ENCODE results near the gene USP15.
"Not testable (repeated sequence)": the region's sequence is repeated elsewhere in the genome, so short reads cannot be mapped to it uniquely, and the experiment has no call there.

The USP15 gene

DNA sequence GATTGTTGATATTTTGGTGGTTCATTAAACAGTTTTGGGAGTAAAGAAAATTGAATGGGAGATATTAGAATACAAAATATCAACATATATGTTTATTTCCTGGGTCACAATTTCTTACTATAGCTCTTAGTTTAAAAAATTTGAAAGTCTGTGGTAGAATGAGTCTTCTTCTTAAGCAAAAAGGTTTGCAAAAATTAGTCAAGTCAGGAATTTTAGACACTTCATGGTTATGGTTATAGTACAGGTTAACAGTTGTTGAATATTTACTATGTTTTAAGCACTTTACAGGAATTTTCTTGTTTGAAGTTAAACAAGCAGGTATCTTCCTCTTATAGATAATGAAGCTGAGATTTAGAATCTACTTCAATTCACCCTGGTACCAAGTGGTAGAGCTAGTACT is 56.8 kb downstream of the USP15 start:
- in situ Hi-C loops (cut with MboI; ENCODE audit: low sequenced_read_pairs): no loop called here

DNA sequence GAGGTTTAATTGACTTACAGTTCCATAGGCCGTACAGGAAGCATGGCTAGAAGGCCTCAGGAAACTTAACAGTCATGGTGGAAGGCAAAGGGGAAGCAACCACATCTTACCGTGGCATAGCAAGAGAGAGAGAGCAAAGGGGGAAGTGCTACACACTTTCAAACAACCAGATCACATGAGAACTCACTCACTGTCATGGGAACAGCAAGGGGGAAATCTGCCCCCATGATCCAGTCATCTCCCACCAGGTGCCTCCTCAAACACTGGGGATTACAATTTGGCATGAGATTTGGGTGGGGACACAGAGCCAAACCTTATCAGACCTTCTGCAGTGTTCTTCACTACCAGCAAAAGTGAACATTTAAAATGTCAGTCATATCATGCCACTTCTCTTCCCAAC is 58.9 kb downstream of the USP15 start:
- in situ Hi-C loops (cut with MboI; ENCODE audit: low sequenced_read_pairs): no loop called here

DNA sequence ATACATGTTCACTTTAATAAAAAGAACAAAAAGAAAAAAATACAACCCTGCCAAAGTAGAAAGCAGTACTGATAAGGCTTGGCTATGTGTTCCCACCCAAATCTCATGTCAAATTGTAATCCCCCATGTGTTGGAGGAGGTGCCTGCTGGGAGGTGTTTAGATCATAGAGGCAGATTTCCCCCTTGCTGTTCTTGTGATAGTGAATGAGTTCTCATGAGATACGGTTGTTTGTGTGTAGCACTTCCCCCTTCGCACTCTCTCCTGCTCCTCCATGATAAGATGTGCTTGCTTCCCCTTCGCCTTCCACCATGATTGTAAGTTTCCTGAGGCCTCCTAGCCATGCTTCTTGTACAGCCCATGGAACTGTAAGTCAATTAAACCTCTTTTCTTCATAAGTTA is 59.9 kb downstream of the USP15 start:
- in situ Hi-C loops (cut with MboI; ENCODE audit: low sequenced_read_pairs): no loop called here

DNA sequence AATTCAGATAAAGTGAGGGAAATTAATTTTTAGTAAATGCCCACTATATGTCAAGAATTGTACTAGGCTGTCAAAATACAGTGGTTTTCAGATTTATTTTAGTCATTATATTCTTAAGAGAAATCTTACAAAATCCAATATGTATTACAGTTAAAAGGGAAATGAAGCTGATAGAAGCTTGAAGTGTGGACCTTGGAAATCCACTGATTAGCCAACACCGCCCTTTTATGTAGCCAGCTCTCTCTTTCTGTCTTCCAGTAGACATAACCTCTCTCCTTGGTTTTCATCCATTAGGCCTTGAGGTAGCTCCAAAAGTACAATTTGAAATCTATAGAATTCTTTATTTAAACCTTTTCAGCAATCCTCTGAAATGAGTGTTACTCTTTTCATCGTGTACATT is 63.2 kb downstream of the USP15 start:
- in situ Hi-C loops (cut with MboI; ENCODE audit: low sequenced_read_pairs): no loop called here

DNA sequence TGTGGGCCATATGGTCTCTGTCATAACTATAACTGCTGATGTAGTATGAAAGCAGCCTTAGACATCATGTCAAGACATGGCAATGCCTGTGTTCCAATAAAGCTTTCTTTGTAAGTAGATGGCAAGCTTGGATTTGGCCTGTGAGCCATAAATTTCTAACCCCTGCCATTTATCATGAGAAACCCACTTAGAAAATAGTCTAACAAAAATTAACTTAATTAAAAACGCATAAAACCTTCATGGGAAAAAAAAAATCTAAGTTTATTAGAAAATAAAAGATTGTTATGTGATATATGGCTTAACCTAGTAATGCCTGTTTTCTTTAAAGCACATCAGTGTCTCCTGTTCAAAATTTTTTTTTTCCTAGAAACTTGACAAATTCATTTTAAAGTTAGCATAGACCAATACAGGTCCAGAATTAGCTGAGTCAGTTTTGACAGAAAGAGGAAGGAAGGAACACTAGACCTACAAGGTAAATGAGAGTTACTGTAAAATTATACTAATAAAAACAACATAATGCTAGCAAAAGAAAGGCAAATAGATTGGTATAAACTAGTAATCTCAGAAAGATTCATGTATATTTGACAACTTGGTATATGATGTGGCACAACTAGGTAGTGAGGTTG is 68.2 kb downstream of the USP15 start:
- in situ Hi-C loops (cut with MboI; ENCODE audit: low sequenced_read_pairs): no loop called here

DNA sequence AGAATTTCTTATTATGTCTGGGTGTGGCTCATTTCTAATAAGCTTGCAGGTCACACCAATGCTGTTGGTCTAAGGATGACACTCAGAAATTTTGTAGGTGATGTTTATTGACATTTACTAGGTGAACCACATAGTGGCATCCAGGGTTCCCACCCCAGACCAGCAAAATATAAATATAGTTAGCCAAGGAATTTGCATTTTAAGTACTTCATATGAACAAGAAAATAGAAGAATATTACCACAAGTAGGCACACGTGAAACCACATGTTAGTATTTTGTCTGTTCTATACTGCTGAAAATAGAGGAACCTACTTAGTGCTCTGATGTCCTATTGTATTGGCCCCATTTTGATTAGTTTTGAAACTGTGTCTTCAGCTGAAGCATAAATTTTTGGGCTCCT is 71.1 kb downstream of the USP15 start:
- in situ Hi-C loops (cut with MboI; ENCODE audit: low sequenced_read_pairs): no loop called here

DNA sequence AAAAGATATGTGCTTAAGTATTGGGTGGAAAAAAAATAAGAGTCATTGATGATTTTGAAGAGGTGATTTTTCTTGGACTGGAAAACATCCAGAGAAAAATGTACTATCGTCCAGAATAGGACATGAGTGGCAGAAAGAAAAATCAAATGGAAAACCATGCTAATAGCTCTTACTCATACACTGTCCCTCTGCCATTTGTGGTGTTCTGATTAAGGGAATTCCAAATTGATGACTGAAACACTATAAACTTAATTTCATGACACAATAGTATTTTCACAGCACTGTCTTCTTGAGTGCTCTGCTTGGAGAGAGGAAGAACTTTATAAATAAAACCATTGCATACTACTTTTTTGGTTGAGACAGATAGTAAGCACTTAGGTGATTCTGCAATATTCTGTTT is 72.4 kb downstream of the USP15 start:
- in situ Hi-C loops (cut with MboI; ENCODE audit: low sequenced_read_pairs): no loop called here

DNA sequence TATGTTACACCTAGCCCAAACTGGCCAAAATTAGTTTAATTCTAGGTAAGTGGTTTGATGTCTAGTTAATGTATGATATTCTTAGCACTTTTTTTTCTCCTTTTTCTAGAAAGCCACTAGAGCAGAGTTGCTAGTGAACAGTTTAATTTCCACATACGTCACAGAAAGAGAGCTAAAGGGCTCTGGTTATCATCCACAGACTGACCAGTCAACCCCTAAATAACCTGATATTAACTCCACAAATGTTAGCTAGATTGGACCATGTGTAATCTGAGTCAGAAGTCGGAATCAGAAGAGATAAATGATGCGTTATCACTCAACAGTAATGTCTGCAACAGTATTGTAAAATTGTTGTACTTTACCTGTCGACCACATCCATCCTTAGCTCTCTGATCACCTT is 74.9 kb downstream of the USP15 start:
- in situ Hi-C loops (cut with MboI; ENCODE audit: low sequenced_read_pairs): no loop called here

DNA sequence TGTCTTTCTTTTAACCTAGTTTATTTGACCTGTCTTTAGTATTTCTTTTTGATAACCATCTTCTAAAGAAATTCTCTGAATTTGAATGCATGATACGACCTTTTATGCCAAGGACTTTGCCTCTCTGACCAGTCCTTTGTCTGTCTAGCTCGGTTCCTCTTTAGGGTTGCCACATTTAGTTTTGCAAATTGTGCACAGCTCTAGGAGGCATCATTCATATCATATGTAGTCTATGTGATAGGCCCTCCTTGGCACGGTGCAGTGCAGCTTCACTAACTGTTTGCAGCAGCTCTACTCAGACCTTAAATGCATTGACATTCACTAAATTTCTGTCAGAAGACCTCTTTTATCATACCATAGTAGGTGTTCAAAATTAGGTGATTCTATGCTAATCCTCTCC is 75.6 kb downstream of the USP15 start:
- in situ Hi-C loops (cut with MboI; ENCODE audit: low sequenced_read_pairs): no loop called here

DNA sequence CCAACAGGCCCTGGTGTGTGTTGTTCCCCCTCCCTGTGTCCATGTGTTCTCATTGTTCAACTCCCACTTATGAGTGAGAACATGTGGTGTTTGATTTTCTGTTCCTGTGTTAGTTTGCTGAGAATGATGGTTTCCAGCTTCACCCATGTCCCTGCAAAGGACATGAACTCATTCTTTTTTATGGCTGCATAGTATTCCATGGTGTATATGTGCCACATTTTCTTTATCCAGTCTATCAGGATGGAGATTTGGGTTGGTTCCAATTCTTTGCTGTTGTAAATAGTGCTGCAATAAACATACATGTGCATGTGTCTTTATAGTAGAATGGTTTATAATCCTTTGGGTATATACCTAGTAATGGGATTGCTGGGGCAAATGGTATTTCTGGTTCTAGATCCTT is 77.4 kb downstream of the USP15 start:
- in situ Hi-C loops (cut with MboI; ENCODE audit: low sequenced_read_pairs): not testable (repeated sequence)

DNA sequence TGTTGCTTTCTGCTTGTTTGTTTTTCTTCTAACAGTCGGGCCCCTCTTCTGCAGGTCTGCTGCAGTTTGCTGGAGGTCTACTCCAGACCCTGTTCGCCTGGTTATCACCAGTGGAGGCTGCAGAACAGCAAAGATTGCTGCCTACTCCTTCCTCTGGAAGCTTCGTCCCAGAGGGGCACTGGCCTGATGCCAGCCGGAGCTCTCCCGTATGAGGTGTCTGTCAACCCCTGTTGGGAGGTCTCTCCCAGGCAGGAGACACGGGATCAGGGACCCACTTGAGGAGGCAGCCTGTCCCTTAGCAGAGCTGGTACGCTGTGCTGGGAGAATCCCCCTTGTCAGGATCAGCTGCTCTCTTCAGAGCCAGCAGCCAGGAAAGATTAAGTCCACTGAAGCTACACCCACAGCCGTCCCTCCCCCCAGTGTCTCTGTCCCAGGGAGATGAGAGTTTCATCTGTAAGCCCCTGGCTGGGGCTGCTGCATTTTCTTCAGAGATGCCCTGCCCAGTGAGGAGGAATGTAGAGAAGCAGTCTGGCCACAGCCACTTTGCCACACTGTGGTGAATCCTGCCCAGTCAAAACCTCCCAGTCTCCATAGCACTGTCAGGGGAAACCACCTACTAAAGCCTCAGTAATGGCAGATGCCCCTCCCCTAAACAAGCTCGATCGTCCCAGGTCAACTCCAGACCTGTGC is 82.6 kb downstream of the USP15 start:
- in situ Hi-C loops (cut with MboI; ENCODE audit: low sequenced_read_pairs): not testable (repeated sequence)

DNA sequence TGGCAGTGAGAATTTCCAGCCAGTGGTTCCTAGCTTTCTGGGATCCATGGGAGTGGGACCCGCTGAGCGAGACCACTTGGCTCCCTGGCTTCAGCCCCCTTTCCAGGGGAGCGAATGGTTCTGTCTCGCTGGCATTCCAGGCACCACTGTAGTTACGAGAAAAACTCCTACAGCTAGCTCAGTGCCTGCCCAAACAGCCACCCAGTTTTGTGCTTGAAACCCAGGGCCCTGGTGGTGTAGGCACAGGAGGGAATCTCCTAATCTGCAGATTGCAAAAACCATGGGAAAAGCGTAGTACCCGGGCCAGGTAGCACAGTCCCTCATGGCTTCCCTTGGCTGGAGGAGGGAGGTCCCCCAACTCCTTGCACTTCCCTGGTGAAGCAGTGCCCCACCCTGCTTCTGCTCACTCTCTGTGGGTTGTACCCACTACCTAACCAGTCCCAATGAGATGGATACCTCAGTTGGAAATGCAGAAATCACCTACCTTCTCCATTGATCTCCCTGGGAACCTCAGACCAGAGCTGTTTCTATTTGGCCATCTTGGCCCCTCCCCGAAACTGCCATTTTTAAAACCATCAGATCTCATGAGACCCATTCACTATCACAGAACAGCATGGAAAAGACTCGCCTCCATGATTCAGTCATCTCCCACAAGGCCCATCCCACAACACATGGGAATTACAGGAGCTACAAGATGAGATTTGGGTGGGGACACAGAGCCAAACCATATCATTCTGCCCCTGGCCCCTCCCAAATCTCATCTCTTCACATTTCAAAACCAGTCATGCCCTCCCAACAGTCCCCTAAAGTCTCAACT is 83.3 kb downstream of the USP15 start:
- in situ Hi-C loops (cut with MboI; ENCODE audit: low sequenced_read_pairs): not testable (repeated sequence)

DNA sequence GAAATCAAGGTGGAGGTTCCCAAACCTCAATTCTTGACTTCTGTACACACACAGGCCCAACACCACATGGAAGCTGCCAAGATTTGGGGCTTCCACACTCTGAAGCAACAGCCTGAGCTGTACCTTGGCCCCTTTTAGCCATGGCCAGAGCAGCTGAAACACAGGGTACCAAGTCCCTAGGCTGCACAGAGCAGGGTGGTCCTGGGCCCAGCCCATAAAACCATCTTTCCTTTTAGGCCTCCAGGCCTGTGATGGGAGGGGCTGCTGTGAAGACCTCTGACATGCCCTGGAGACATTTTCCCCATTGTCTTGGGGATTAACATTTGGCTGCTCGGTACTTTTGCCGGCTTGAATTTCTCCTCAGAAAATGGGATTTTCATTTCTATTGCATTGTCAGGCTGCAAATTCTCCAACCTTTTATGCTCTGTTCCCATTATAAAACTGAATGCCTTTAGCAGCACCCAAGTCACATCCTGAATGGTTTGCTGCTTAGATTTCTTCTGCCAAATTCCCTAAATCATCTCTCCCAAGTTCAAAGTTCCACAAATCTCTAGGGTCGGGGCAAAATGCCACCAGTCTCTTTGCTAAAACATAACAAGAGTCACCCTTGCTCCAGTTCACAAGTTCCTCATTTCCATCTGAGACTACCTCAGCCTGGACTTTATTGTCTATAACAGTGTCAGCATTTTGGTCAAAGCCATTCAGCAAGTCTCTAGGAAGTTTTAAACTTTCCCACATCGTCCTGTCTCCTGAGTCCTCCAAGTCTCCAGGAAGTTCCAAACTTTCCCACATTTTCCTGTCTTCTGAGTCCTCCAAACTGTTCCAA is 84.7 kb downstream of the USP15 start:
- in situ Hi-C loops (cut with MboI; ENCODE audit: low sequenced_read_pairs): not testable (repeated sequence)

DNA sequence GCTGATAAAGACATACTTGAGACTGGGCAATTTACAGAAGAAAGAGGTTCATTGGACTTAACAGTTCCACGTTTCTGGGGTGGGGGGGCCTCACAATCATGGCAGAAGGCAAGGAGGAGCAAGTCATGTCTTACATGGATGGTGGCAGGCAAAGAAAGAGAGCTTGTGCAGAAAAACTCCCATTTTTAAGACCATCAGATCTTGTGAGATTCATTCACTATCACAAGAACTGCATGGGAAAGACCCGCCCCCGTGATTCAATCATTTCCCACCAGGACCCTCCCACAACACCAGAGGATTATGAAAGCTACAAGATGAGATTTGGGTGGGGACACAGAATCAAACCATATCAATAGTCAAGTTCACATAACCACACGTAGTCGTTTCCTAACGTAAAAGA is 85.5 kb downstream of the USP15 start:
- in situ Hi-C loops (cut with MboI; ENCODE audit: low sequenced_read_pairs): no loop called here

DNA sequence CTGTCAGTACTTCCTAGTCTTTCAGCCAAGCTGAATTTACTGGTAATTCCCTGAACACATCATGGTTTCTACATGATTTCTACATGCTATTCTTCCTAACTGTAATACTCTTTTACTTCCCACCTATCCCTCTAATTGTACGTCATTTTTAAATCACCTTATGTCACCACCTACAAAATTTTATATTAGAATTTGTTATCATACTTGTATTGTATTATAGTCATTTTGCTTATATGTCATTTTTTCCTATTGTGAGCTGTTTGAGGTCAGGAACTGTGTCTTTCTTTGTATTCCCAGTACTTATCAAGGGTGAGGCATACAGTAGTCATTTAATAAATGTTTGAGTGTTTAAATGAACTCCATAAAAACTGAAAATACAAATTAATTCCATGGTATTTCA is 86.6 kb downstream of the USP15 start:
- in situ Hi-C loops (cut with MboI; ENCODE audit: low sequenced_read_pairs): no loop called here

DNA sequence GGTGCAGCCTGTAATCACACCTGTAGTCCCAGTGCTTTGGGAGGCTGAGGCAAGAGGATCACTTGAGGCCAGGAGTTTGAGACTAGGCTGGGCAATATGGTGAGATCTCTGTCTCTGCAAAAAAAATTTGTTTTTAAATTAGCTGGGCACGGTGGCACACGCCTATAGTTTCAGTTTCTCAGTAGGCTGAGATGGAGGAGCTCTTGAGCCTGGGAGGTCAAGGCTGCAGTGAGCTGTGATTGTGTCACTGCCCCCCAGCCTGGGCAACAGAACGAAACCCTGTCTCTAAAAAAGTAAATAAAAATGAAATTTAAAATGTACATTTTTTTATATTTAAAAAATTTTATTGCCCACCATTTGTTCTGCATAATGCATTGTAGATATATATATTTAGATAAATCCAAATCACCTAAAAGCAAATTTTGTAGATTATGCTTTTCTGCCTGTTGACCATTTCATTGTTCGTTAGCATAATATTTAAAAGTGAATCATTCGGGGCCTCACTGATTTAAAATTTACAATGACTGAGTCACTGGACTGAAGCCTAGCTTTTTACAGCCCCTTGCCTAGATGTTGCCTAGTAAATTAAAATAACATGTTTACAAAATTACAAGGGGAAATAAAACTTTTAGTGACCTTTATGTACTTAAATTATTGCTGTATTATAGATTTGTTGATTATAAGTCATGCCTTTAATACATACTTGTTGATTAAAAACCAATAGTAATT is 87.9 kb downstream of the USP15 start:
- in situ Hi-C loops (cut with MboI; ENCODE audit: low sequenced_read_pairs): no loop called here

DNA sequence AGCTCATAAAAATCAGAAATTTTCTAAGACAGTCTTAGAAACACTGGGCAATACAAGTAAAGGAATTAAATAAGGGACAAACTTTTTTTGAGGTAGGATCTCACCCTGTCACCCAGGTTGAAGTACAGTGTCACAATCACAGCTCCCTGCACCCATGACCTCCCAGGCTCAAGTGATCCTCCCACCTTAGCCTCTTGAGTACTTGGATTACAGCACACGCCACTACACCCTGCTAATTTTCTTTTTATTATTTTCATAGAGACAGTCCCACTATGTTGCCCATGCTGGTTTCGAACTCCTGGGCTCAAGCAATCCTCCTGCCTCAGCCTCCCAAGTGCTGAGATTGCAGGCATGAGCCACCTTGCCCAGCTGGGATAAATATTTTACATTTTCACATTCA is 90.3 kb downstream of the USP15 start:
- in situ Hi-C loops (cut with MboI; ENCODE audit: low sequenced_read_pairs): no loop called here

DNA sequence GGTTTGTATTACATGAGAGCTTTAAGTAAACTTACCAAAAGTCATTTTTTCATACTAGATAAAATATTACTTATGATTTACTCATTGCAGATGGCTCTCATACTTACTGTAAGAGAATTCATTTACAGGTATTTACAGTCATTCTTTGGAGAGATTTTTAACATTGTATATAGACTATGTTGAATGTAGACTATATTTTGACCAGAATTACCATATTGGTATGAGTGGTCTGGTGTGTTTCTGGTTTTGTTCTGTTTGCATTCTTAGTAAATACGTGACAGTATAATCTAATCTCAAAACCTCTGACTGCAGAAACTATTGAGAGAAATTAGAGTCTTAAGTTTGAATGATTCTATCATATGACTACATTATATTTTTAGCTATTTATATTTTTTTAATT is 91.1 kb downstream of the USP15 start:
- in situ Hi-C loops (cut with MboI; ENCODE audit: low sequenced_read_pairs): no loop called here

DNA sequence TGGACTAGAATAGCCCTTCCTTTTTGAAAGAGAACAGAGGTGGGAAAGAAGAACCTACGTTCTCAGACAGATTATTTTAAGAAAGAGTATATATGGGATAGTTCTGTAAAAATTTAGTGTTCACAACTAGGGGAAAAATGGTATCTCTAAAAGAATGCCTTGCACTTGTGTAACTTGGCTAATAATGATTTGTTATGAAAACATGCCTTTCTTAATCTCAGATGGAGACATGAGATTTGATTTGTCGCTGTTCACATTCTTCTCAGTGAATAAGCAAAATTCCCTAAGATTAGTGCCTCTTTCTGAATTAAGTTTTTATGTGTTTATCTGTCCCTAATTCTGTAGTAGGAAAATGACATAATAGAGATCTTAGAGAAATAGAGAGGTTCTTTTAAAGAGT is 100.8 kb downstream of the USP15 start:
- in situ Hi-C loops (cut with MboI; ENCODE audit: low sequenced_read_pairs): no loop called here

DNA sequence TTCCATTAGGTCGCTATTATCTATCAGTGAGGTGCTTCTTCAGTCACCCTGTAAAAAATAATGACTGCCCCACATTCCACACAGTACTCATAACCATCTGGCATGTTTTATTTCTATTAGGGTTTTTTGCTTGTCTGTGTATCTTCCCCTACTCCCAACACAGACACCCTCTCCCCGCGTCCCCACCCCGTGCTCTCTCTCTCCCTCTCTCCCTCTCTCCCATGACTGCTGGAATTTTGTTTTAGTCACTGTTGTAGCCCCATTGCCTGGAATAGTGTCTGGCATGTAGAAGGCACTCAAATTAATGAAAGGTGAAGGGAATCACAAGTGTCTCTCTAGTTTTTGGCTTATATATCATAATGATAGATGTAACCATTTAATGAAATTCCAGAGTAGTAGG is 103.3 kb downstream of the USP15 start:
- in situ Hi-C loops (cut with MboI; ENCODE audit: low sequenced_read_pairs): no loop called here

DNA sequence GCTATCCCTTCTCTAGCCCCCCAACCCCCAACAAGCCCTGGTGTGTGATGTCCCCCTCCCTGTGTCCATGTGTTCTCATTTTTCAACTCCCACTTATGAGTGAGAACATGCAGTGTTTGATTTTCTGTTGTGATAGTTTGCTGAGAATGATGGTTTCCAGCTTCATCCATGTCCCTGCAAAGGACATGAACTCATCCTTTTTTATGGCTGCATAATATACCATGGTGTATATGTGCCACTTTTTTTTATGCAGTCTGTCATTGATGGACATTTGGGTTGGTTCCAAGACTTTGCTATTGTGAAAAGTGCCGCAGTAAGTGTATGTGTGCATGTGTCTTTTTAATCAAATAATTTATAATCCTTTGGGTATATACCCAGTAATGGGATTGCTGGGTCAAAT is 104.5 kb downstream of the USP15 start:
- in situ Hi-C loops (cut with MboI; ENCODE audit: low sequenced_read_pairs): not testable (repeated sequence)
